H1 (cell line): ENCODE measurements around the gene XPO1. TPM values are rescaled to one million over a fixed set of nuclear protein-coding genes. Genes with fewer than 3 reads are reported as not detected.
"Not testable (repeated sequence)": the region's sequence is repeated elsewhere in the genome, so short reads cannot be mapped to it uniquely, and the experiment has no call there.

Experiments
- CTCF ChIA-PET: fragments of 300-600 bp; sonication (Branson Sonifier 250); formaldehyde crosslinking; loops from one replicate; lab custom pipeline; 2021; ENCODE audit not compliant: partially characterized antibody; lab: Charles Lee
- POLR2A ChIA-PET: fragments of 300-600 bp; sonication (Branson Sonifier 250); formaldehyde crosslinking; loops from one replicate; lab custom pipeline; 2021; ENCODE audit warnings: inconsistent platforms; ENCODE audit not compliant: partially characterized antibody; lab: Charles Lee
- DNase-seq, 2 experiments: peaks; one replicate each; pipeline versions ENCODE4 v3.0.0 to v3.0.0-alpha.2; 2010 to 2022; ENCODE audit warnings: low spot score in 2 of 2, low read depth in 1 of 2, mixed read lengths in 1 of 2
- FAIRE-seq: peaks from 2 replicates; lab custom pipeline; 2011; peaks lifted over from hg19 to GRCh38; lab: Jason Lieb, UNC
- H2AFZ ChIP-seq: 2 replicates; pipeline ENCODE4 v1.8.1; 2012; ENCODE audit warnings: low read length, inconsistent platforms
- H2AK5ac ChIP-seq: 2 replicates; pipeline ENCODE4 v1.6.1; 2013; ENCODE audit warnings: low read depth, low read length
- H2BK120ac ChIP-seq: replicated peaks from 2 replicates; pipeline ENCODE3; 2013; ENCODE audit warnings: low read depth, low read length, inconsistent platforms
- H2BK12ac ChIP-seq: 2 replicates; pipeline ENCODE4 v1.6.1; 2013; ENCODE audit warnings: low read depth, low read length
- H2BK15ac ChIP-seq: 2 replicates; pipeline ENCODE4 v1.6.1; 2013; ENCODE audit warnings: low read length
- H2BK20ac ChIP-seq: 2 replicates; pipeline ENCODE4 v1.6.1; 2013; ENCODE audit warnings: low read length
- H2BK5ac ChIP-seq: 2 replicates; pipeline ENCODE4 v1.6.1; 2013; ENCODE audit warnings: low read depth, low read length
- H3K14ac ChIP-seq: 2 replicates; pipeline ENCODE4 v1.6.1; 2013; ENCODE audit warnings: inconsistent platforms; ENCODE audit not compliant: insufficient read length
- H3K18ac ChIP-seq: 2 replicates; pipeline ENCODE4 v1.6.1; 2013; ENCODE audit warnings: low read length; ENCODE audit errors: extremely low read depth
- H3K23ac ChIP-seq: 2 replicates; pipeline ENCODE4 v1.6.1; 2013; ENCODE audit warnings: inconsistent platforms; ENCODE audit not compliant: insufficient read length
- H3K23me2 ChIP-seq: 2 replicates; pipeline ENCODE4 v1.6.1; 2013; ENCODE audit warnings: low read depth, low read length
- H3K27ac ChIP-seq: 2 replicates; pipeline ENCODE4 v1.6.1; 2011; ENCODE audit warnings: low read depth, low read length, inconsistent platforms
- H3K27me3 ChIP-seq, 4 experiments: replicated peaks in 1 of 4; 1 replicate in 1 of 4; 2 replicates in 3 of 4; pipeline versions ENCODE4 v1.6.1 to v1.8.1; 2011 to 2013; ENCODE audit warnings: low read length in 3 of 4, mild to moderate bottlenecking in 3 of 4, inconsistent platforms in 2 of 4, mixed read lengths in 2 of 4, moderate library complexity in 1 of 4; ENCODE audit not compliant: control insufficient read depth in 3 of 4, insufficient read depth in 3 of 4; ENCODE audit errors: extremely low read depth in 1 of 4
- H3K36me3 ChIP-seq, 4 experiments: 2 replicates each; pipeline versions ENCODE4 v1.6.1 to v1.8.1; 2011 to 2013; ENCODE audit warnings: mild to moderate bottlenecking in 4 of 4, low read length in 3 of 4, moderate library complexity in 2 of 4, control low read depth in 1 of 4, inconsistent platforms in 1 of 4; ENCODE audit not compliant: insufficient read depth in 4 of 4, control insufficient read depth in 2 of 4
- H3K4ac ChIP-seq: replicated peaks from 2 replicates; pipeline ENCODE3; 2013; ENCODE audit warnings: low read length, low read depth, mixed read lengths, inconsistent platforms; ENCODE audit not compliant: insufficient read length
- H3K4me1 ChIP-seq, 4 experiments: replicated peaks in 1 of 4; 1 replicate in 1 of 4; 2 replicates in 3 of 4; pipeline versions ENCODE4 v1.6.1 to v1.8.1; 2011 to 2013; ENCODE audit warnings: low read length in 3 of 4, inconsistent platforms in 2 of 4, mixed read lengths in 1 of 4; ENCODE audit not compliant: insufficient read depth in 4 of 4, control insufficient read depth in 3 of 4
- H3K4me2 ChIP-seq, 2 experiments: 2 replicates each; pipeline versions ENCODE4 v1.6.1 to v1.8.1; 2011 to 2013; ENCODE audit warnings: low read depth in 2 of 2, low read length in 2 of 2, control low read depth in 1 of 2, inconsistent platforms in 1 of 2, mild to moderate bottlenecking in 1 of 2; ENCODE audit not compliant: insufficient read depth in 1 of 2
- H3K4me3 ChIP-seq, 4 experiments: fragments of 200-600, 300-600 bp in 1 of 4; sonication (generic), shearing (Covaris generic), sonication (Bioruptor Twin) in 1 of 4; 2 replicates each; pipeline versions ENCODE4 v1.5.1 to v1.8.1; 2011 to 2016; ENCODE audit warnings: low read length in 4 of 4, low read depth in 3 of 4, control low read depth in 2 of 4, inconsistent platforms in 2 of 4, mild to moderate bottlenecking in 2 of 4, mixed read lengths in 1 of 4, moderate library complexity in 1 of 4; ENCODE audit not compliant: insufficient read depth in 2 of 4; ENCODE audit errors: extremely low read depth in 1 of 4
- H3K56ac ChIP-seq: replicated peaks from 2 replicates; pipeline ENCODE3; 2013; ENCODE audit warnings: low read depth, mild to moderate bottlenecking, mixed read lengths, low read length, inconsistent platforms; ENCODE audit not compliant: insufficient read length
- H3K79me1 ChIP-seq: 2 replicates; pipeline ENCODE4 v1.6.1; 2013; ENCODE audit warnings: low read depth, low read length, control low read depth
- H3K79me2 ChIP-seq, 2 experiments: 2 replicates each; pipeline versions ENCODE4 v1.6.1 to v1.8.1; 2012 to 2013; ENCODE audit warnings: low read length in 2 of 2, mild to moderate bottlenecking in 2 of 2, inconsistent platforms in 1 of 2; ENCODE audit not compliant: insufficient read depth in 2 of 2, control insufficient read depth in 1 of 2
- H3K9ac ChIP-seq, 4 experiments: replicated peaks in 1 of 4; 1 replicate in 1 of 4; 2 replicates in 3 of 4; pipeline versions ENCODE4 v1.6.1 to v1.8.1; 2011 to 2013; ENCODE audit warnings: low read depth in 3 of 4, low read length in 3 of 4, control low read depth in 2 of 4, mild to moderate bottlenecking in 2 of 4, moderate library complexity in 2 of 4, inconsistent platforms in 1 of 4; ENCODE audit errors: extremely low read depth in 1 of 4
- H3K9me3 ChIP-seq, 2 experiments: 2 replicates each; pipeline versions ENCODE4 v1.6.1 to v1.8.1; 2012 to 2013; ENCODE audit warnings: mild to moderate bottlenecking in 2 of 2, moderate library complexity in 2 of 2, control low read depth in 1 of 2, inconsistent platforms in 1 of 2, low read depth in 1 of 2, low read length in 1 of 2, mixed read lengths in 1 of 2; ENCODE audit not compliant: insufficient read depth in 2 of 2
- H4K20me1 ChIP-seq, 2 experiments: replicated peaks in 1 of 2; 2 replicates each; pipeline versions ENCODE3 to v1.8.1; 2011 to 2013; ENCODE audit warnings: inconsistent platforms in 2 of 2, low read length in 2 of 2, mild to moderate bottlenecking in 1 of 2; ENCODE audit not compliant: insufficient read depth in 2 of 2, control insufficient read depth in 1 of 2
- H4K5ac ChIP-seq: 2 replicates; pipeline ENCODE4 v1.6.1; 2013; ENCODE audit warnings: low read length, low read depth, mixed read lengths, inconsistent platforms; ENCODE audit not compliant: insufficient read length
- H4K8ac ChIP-seq: 2 replicates; pipeline ENCODE4 v1.8.0; 2013; ENCODE audit warnings: mild to moderate bottlenecking, moderate library complexity, low read length, inconsistent platforms; ENCODE audit not compliant: insufficient read depth; ENCODE audit errors: extremely low read depth
- H4K91ac ChIP-seq: replicated peaks from 2 replicates; pipeline ENCODE3; 2013; ENCODE audit warnings: low read length, mixed read lengths, inconsistent platforms; ENCODE audit not compliant: insufficient read length
- POLR2A ChIP-seq, 2 experiments: IDR thresholded peaks; 1 replicate in 1 of 2; 2 replicates in 1 of 2; pipeline ENCODE4 v1.6.1; 2011; ENCODE audit warnings: low read depth in 2 of 2, low read length in 2 of 2, mild to moderate bottlenecking in 2 of 2; ENCODE audit errors: control extremely low read depth in 1 of 2
- POLR2AphosphoS5 ChIP-seq: IDR thresholded peaks from 2 replicates; pipeline ENCODE4 v1.6.1; 2011; ENCODE audit warnings: low read depth, low read length
- WGBS, 2 experiments: shearing (Covaris generic) in 1 of 2; methylation state at CpG; one replicate each; pipeline versions ENCODE4 v1.1.6 to v1.1.7; 2013 to 2015; ENCODE audit warnings: low lambda C conversion rate in 2 of 2, mixed read lengths in 2 of 2, inconsistent platforms in 1 of 2, low coverage in 1 of 2, missing lambda C conversion rate in 1 of 2; ENCODE audit not compliant: insufficient replicate concordance in 2 of 2, insufficient coverage in 1 of 2, insufficient read length in 1 of 2; ENCODE audit errors: extremely low coverage in 1 of 2, missing lambda C conversion rate in 1 of 2; 5-methylcytosine and 5-hydroxymethylcytosine counted together
- polyA plus RNA-seq, 7 experiments: library from polyadenylated mRNA; depleted of rRNA in 3 of 7; stranded (reverse) in 5 of 7; unstranded in 2 of 7; fragments of >200 nt in 5 of 7; fragments of 200-250 nt in 2 of 7; gene quantifications; 1 replicate in 5 of 7; 2 replicates in 1 of 7; 4 replicates in 1 of 7; pipeline versions ENCODE4 v1.2.1 to v1.2.3, GENCODE V29; 2011 to 2013; ENCODE audit warnings: missing spikeins in 2 of 7, mixed read lengths in 2 of 7
- total RNA-seq: library from RNA; stranded (reverse); fragmentation: NEBNext Ultra II Directional; extraction: Animal tissue kit (Norgen Biotek cat#: 25700); gene quantifications from 2 replicates; pipeline ENCODE4 v1.2.1, GENCODE V29; 2021

XPO1 gene
- total and polyA plus RNA-seq, 2 of the 8 experiments (the other 6 are each of a cell fraction or from before 2014, with no cell fraction given): 110 to 296 TPM

DNA sequence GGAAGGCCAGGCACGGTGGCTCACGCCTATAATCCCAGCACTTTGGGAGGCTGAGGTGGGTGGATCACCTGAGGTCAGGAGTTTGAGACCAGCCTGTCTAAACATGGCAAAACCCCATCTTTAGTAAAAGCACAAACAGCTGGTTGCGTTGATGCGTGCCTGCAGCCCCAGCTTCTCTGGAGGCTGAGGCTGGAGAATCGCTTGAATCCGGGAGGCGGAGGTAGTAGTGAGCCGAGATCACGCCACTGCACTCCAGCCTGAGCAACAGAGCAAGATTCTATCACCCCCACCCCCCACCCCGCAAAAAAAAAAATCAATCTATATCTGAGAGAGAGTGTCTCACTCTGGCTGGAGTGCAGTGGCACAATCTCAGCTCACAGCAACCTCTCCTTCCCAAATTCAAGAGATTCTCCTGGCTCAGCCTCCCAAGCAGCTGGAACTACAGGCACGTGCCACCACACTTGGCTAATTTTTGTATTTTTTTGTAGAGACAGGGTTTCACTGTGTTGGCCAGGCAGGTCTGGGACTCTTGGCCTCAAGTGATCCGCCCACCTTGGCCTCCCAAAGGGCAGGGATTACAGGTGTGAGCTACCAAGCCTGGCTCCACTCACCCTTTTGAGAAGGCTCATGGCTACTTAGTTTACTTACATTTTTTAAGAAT lies 61.1 kb downstream of the XPO1 start:
- CTCF ChIA-PET: interaction anchor here (1.5 to 2.2 kb wide), 2 partner anchors 9 to 51 kb away, joined by 3 to 11 read pairs; no protein-coding TSS in a partner anchor
- peaks cover 7 to 54% (median 27%) of the 10 kb centered on the region in 4 experiments for H3K36me3 ChIP-seq
- not testable (repeated sequence) for H3K27me3 ChIP-seq, H4K5ac ChIP-seq, H2AFZ ChIP-seq, H3K9me3 ChIP-seq, H3K79me1 ChIP-seq, H3K56ac ChIP-seq, H4K91ac ChIP-seq, H3K4me3 ChIP-seq, H3K27ac ChIP-seq, H3K79me2 ChIP-seq, H3K14ac ChIP-seq, H3K23ac ChIP-seq, H3K18ac ChIP-seq, H3K4me1 ChIP-seq, H2AK5ac ChIP-seq, H4K8ac ChIP-seq, H2BK5ac ChIP-seq, H3K4ac ChIP-seq, H3K23me2 ChIP-seq, H3K9ac ChIP-seq, H2BK120ac ChIP-seq, FAIRE-seq, H2BK12ac ChIP-seq, H2BK15ac ChIP-seq, H3K4me2 ChIP-seq, H2BK20ac ChIP-seq
- POLR2A ChIA-PET: interaction anchor here (0.8 to 2.3 kb wide), 15 partner anchors 7 to 154 kb away, joined by 3 to 10 read pairs (median 3); partner anchors contain the start of gene XPO1
- 91% methylated on average over 12 of the region's 12 CpGs; no CpG with 5 or more reads in 1 of the 2 experiments for WGBS, 2 experiments
- peak in 1 of 2 experiments; percentile 43 for DNase-seq
- TF ChIP-seq POLR2A (IDR thresholded peaks at IDR 0.05; ENCODE audit: control extremely low read depth in 1 of 2, low read depth in 2 of 2, low read length in 2 of 2): peak; percentile 30 to 56; a peak in 2 of 3 replicates
- TF ChIP-seq POLR2AphosphoS5: peak; percentile 65
- TF ChIP-seq, all 59 proteins: peak for 2; not testable (repeated sequence) for 57
- not testable (repeated sequence) for H4K20me1 ChIP-seq
